ENCODE data around the gene GH1.
"Not testable (repeated sequence)": the region's sequence is repeated elsewhere in the genome, so short reads cannot be mapped to it uniquely, and the experiment has no call there.

GH1 gene

GRCh38 chr17:63920779-63921178, 2.1 kb upstream of the GH1 start:
- H3K4me1 Mint-ChIP-seq (ENCODE audit: low read depth); H3K27ac Mint-ChIP-seq; H3K27me3 Mint-ChIP-seq; H3K9me3 Mint-ChIP-seq (ENCODE audit: low read depth); H3K4me3 Mint-ChIP-seq; H3K36me3 Mint-ChIP-seq: not testable (repeated sequence)

- H3K4me3 Mint-ChIP-seq; H3K36me3 Mint-ChIP-seq; H3K4me1 Mint-ChIP-seq (ENCODE audit: low read depth); H3K9me3 Mint-ChIP-seq (ENCODE audit: low read depth); H3K27me3 Mint-ChIP-seq; H3K27ac Mint-ChIP-seq: not testable (repeated sequence)
Observed at GRCh38 chr17:63920050-63920449, 1.4 kb upstream of the GH1 start.

- no peak overlapping the region for H3K27ac Mint-ChIP-seq
Observed at GRCh38 chr17:63919311-63919723, 678 bp upstream of the GH1 start.

GRCh38 chr17:63918305-63918704, 334 bp downstream of the GH1 start:
- H3K9me3 Mint-ChIP-seq (ENCODE audit: low read depth): no peaks in the 10 kb centered on the region
- H3K27me3 Mint-ChIP-seq: peaks cover 2% of the 10 kb centered on the region
- no peaks in the 10 kb centered on the region for H3K36me3 Mint-ChIP-seq
- no peak overlapping the region for H3K4me3 Mint-ChIP-seq
- no peak overlapping the region for H3K27ac Mint-ChIP-seq
- peaks cover 5% of the 10 kb centered on the region for H3K4me1 Mint-ChIP-seq (ENCODE audit: low read depth)

More at GRCh38 chr17:63919311-63919723, 678 bp upstream of the GH1 start:
- H3K4me1 Mint-ChIP-seq (ENCODE audit: low read depth): peaks cover 5% of the 10 kb centered on the region
- H3K9me3 Mint-ChIP-seq (ENCODE audit: low read depth): no peaks in the 10 kb centered on the region
- peaks cover 2% of the 10 kb centered on the region for H3K27me3 Mint-ChIP-seq
- no peak overlapping the region for H3K4me3 Mint-ChIP-seq
- no peaks in the 10 kb centered on the region for H3K36me3 Mint-ChIP-seq

- H3K9me3 Mint-ChIP-seq (ENCODE audit: low read depth): no peaks in the 10 kb centered on the region
- no peak overlapping the region for H3K27ac Mint-ChIP-seq
- peaks cover 2% of the 10 kb centered on the region for H3K27me3 Mint-ChIP-seq
- peaks cover 5% of the 10 kb centered on the region for H3K4me1 Mint-ChIP-seq (ENCODE audit: low read depth)
- H3K36me3 Mint-ChIP-seq: no peaks in the 10 kb centered on the region
- no peak overlapping the region for H3K4me3 Mint-ChIP-seq
Observed at GRCh38 chr17:63917646-63918045, 993 bp downstream of the GH1 start.

- H3K27me3 Mint-ChIP-seq; H3K4me3 Mint-ChIP-seq; H3K4me1 Mint-ChIP-seq (ENCODE audit: low read depth); H3K36me3 Mint-ChIP-seq; H3K9me3 Mint-ChIP-seq (ENCODE audit: low read depth); H3K27ac Mint-ChIP-seq: not testable (repeated sequence)
Observed at GRCh38 chr17:63917206-63917605, 1.4 kb downstream of the GH1 start.

- peaks cover 5% of the 10 kb centered on the region for H3K4me1 Mint-ChIP-seq (ENCODE audit: low read depth)
- H3K9me3 Mint-ChIP-seq (ENCODE audit: low read depth): no peaks in the 10 kb centered on the region
- no peaks in the 10 kb centered on the region for H3K36me3 Mint-ChIP-seq
- peaks cover 2% of the 10 kb centered on the region for H3K27me3 Mint-ChIP-seq
- H3K4me3 Mint-ChIP-seq: no peak overlapping the region
- peak overlapping the region; percentile 1 for H3K27ac Mint-ChIP-seq
Observed at GRCh38 chr17:63916566-63917185, 2.0 kb downstream of the GH1 start.

- H3K4me1 Mint-ChIP-seq (ENCODE audit: low read depth); H3K27ac Mint-ChIP-seq; H3K27me3 Mint-ChIP-seq; H3K9me3 Mint-ChIP-seq (ENCODE audit: low read depth); H3K4me3 Mint-ChIP-seq; H3K36me3 Mint-ChIP-seq: not testable (repeated sequence)
Observed at GRCh38 chr17:63915753-63916152, 2.9 kb downstream of the GH1 start.

- H3K4me1 Mint-ChIP-seq (ENCODE audit: low read depth): peaks cover 7% of the 10 kb centered on the region
Observed at GRCh38 chr17:63914471-63914870, 4.2 kb downstream of the GH1 start.

GRCh38 chr17:63911657-63912100, 7.0 kb downstream of the GH1 start:
- Mint-ChIP-seq H3K27me3 (no peaks in the 10 kb centered on the region), H3K4me1 (ENCODE audit: low read depth) (peaks cover 2% of the 10 kb centered on the region), H3K9me3 (ENCODE audit: low read depth) (no peaks in the 10 kb centered on the region), H3K27ac (no peak overlapping the region), H3K36me3 (no peaks in the 10 kb centered on the region), H3K4me3 (no peak overlapping the region)

More at GRCh38 chr17:63914471-63914870, 4.2 kb downstream of the GH1 start:
- H3K9me3 Mint-ChIP-seq (ENCODE audit: low read depth): no peaks in the 10 kb centered on the region
- H3K36me3 Mint-ChIP-seq: no peaks in the 10 kb centered on the region
- peaks cover 2% of the 10 kb centered on the region for H3K27me3 Mint-ChIP-seq
- H3K4me3 Mint-ChIP-seq: no peak overlapping the region
- H3K27ac Mint-ChIP-seq: no peak overlapping the region

GRCh38 chr17:63911041-63911635, 7.5 kb downstream of the GH1 start, which contains the start of gene CSHL1:
Gene CSHL1, minus strand, starts transcription at chr17:63911258. Its CDS starts 62 bp downstream, at chr17:63911196.
- H3K4me3 Mint-ChIP-seq: no peak within 1 kb of the TSS
- no peaks in the 10 kb centered on the region for H3K9me3 Mint-ChIP-seq (ENCODE audit: low read depth)
- no peaks in the 10 kb centered on the region for H3K36me3 Mint-ChIP-seq
- no peaks in the 10 kb centered on the region for H3K27me3 Mint-ChIP-seq
- H3K27ac Mint-ChIP-seq: no peak within 1 kb of the TSS
- peaks cover 2% of the 10 kb centered on the region for H3K4me1 Mint-ChIP-seq (ENCODE audit: low read depth)

GRCh38 chr17:63910096-63910495, 8.5 kb downstream of the GH1 start:
- no peak overlapping the region for H3K27ac Mint-ChIP-seq
- H3K27me3 Mint-ChIP-seq: no peaks in the 10 kb centered on the region
- H3K36me3 Mint-ChIP-seq: no peaks in the 10 kb centered on the region
- no peak overlapping the region for H3K4me3 Mint-ChIP-seq
- H3K4me1 Mint-ChIP-seq (ENCODE audit: low read depth): peaks cover 2% of the 10 kb centered on the region
- H3K9me3 Mint-ChIP-seq (ENCODE audit: low read depth): no peaks in the 10 kb centered on the region

GRCh38 chr17:63909586-63909985, 9.1 kb downstream of the GH1 start:
- H3K36me3 Mint-ChIP-seq; H3K4me3 Mint-ChIP-seq; H3K4me1 Mint-ChIP-seq (ENCODE audit: low read depth); H3K27me3 Mint-ChIP-seq; H3K9me3 Mint-ChIP-seq (ENCODE audit: low read depth); H3K27ac Mint-ChIP-seq: not testable (repeated sequence)

GRCh38 chr17:63907161-63907778, 11.4 kb downstream of the GH1 start:
- H3K4me3 Mint-ChIP-seq; H3K36me3 Mint-ChIP-seq; H3K27ac Mint-ChIP-seq; H3K27me3 Mint-ChIP-seq; H3K4me1 Mint-ChIP-seq (ENCODE audit: low read depth); H3K9me3 Mint-ChIP-seq (ENCODE audit: low read depth): not testable (repeated sequence)

- not testable (repeated sequence) for H3K9me3 Mint-ChIP-seq (ENCODE audit: low read depth); H3K27ac Mint-ChIP-seq; H3K27me3 Mint-ChIP-seq; H3K4me3 Mint-ChIP-seq; H3K4me1 Mint-ChIP-seq (ENCODE audit: low read depth); H3K36me3 Mint-ChIP-seq
Observed at GRCh38 chr17:63904796-63905195, 13.8 kb downstream of the GH1 start.

GRCh38 chr17:63903787-63904201, 14.8 kb downstream of the GH1 start:
- not testable (repeated sequence) for H3K9me3 Mint-ChIP-seq (ENCODE audit: low read depth); H3K36me3 Mint-ChIP-seq; H3K27me3 Mint-ChIP-seq; H3K4me1 Mint-ChIP-seq (ENCODE audit: low read depth); H3K27ac Mint-ChIP-seq; H3K4me3 Mint-ChIP-seq

All from activated naive CD8-positive, alpha-beta T cell (primary cell).